ENCODE measurements around the gene LRTM2.
A peak's percentile ranks its signal among the peaks of the same experiment; 100 is the strongest.

LRTM2 gene

GRCh38 chr12:1804545-1805332 lies 15.6 kb upstream of the LRTM2 start:
- Histone ChIP-seq H2AFZ (ENCODE audit: low read length) (peak overlapping the region; percentile 91), H3K23ac (ENCODE audit: low read depth, low read length, poor library complexity) (no peak overlapping the region), H3K4me2 (ENCODE audit: insufficient read depth, low read length, poor library complexity, severe bottlenecking) (peak overlapping the region; percentile 13), H2BK15ac (ENCODE audit: low read length) (peak overlapping the region; percentile 45), H3K27me3 (ENCODE audit: control insufficient read depth in 3 of 3, insufficient read depth in 3 of 3, low read depth in 1 of 3, low read length in 3 of 3) (no peaks in the 10 kb centered on the region), H3K14ac (ENCODE audit: low read length) (no peak overlapping the region), H3K9ac (ENCODE audit: low read depth, low read length, poor library complexity) (no peak overlapping the region), H3K18ac (ENCODE audit: low read length) (peak overlapping the region; percentile 88), H3K4ac (ENCODE audit: low read length) (peak overlapping the region; percentile 87), H3K4me3 (ENCODE audit: low read length in 2 of 2) (peak overlapping the region in 1 of 2 donors; percentile 10), H3K36me3 (replicated peaks in 1 of 2; ENCODE audit: control insufficient read depth in 2 of 2, insufficient read depth in 2 of 2, low read length in 2 of 2) (no peaks in the 10 kb centered on the region), H2AK5ac (ENCODE audit: low read depth, low read length) (peak overlapping the region; percentile 98), H2BK12ac (ENCODE audit: low read length) (no peak overlapping the region), H2BK120ac (ENCODE audit: low read depth, low read length) (peak overlapping the region; percentile 58), H3K4me1 (ENCODE audit: control insufficient read depth in 2 of 2, insufficient read depth in 1 of 2, low read depth in 1 of 2, low read length in 2 of 2) (peaks cover 2 to 3% of the 10 kb centered on the region in 2 donors), H3K9me3 (replicated peaks in 1 of 2; ENCODE audit: control insufficient read depth in 2 of 2, insufficient read depth in 1 of 2, low read depth in 1 of 2, low read length in 2 of 2) (peaks cover 0 to 4% of the 10 kb centered on the region in 2 donors), H4K8ac (ENCODE audit: low read depth, low read length) (peak overlapping the region; percentile 27), H3K27ac (replicated peaks; ENCODE audit: low read length) (no peak overlapping the region), H3K79me1 (ENCODE audit: low read depth, low read length) (peaks cover 2% of the 10 kb centered on the region), H2BK5ac (ENCODE audit: low read length) (no peak overlapping the region), H4K91ac (ENCODE audit: low read depth, low read length, poor library complexity) (peak overlapping the region; percentile 75)
- WGBS, 2 donors (ENCODE audit: extremely low coverage in 2 of 2, insufficient read length in 2 of 2, insufficient replicate concordance in 1 of 2): no CpG with 5 or more reads among the region's 25 CpGs
- DNase-seq (ENCODE audit: low spot score): peak; percentile 73

DNA sequence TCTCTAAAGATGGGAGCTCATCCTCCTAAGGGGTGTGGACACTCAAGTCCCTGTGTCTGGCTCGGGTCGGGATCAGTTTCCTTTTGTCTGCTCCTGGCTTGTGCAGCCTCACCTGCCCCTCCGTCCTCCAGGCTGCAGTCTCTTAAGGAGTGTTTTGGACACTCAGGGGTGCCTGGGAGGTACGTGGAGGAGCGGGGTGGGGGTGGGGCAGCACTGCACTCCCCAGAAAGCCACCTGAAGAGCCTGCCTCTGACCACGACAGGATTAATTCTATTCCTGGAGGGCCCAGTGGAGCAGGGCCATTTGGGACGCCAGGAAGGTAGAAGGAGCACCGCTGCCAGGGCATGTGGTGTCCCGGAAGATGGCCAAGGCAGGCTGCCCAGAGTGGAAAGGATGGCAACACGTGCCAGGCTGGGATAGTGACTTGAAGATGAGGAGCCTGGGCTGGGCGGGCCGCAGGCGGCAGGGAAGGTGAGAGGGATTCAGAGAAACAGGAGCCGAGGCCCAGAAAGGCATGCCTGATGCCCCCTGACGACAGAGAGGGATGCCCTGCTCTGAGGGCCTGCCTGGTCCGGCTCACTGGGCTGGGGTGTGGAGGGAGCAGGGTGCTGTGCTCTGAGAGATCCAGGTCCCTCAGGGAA lies 14.8 kb upstream of the LRTM2 start:
- no peaks in the 10 kb centered on the region for H3K36me3 ChIP-seq (replicated peaks in 1 of 2; ENCODE audit: control insufficient read depth in 2 of 2, insufficient read depth in 2 of 2, low read length in 2 of 2)
- peak overlapping the region; percentile 98 for H2AK5ac ChIP-seq (ENCODE audit: low read depth, low read length)
- peak overlapping the region; percentile 46 for H2BK15ac ChIP-seq (ENCODE audit: low read length)
- peak overlapping the region; percentile 36 for H2AFZ ChIP-seq (ENCODE audit: low read length)
- no peak overlapping the region for H2BK120ac ChIP-seq (ENCODE audit: low read depth, low read length)
- H3K23ac ChIP-seq (ENCODE audit: low read depth, low read length, poor library complexity): no peak overlapping the region
- no peak overlapping the region for H3K4me2 ChIP-seq (ENCODE audit: insufficient read depth, low read length, poor library complexity, severe bottlenecking)
- no peak overlapping the region for H3K14ac ChIP-seq (ENCODE audit: low read length)
- H3K9ac ChIP-seq (ENCODE audit: low read depth, low read length, poor library complexity): peak overlapping the region; percentile 9
- no peaks in the 10 kb centered on the region for H3K27me3 ChIP-seq (ENCODE audit: control insufficient read depth in 3 of 3, insufficient read depth in 3 of 3, low read depth in 1 of 3, low read length in 3 of 3)
- H3K79me1 ChIP-seq (ENCODE audit: low read depth, low read length): peaks cover 2% of the 10 kb centered on the region
- H2BK5ac ChIP-seq (ENCODE audit: low read length): no peak overlapping the region
- peaks cover under 1 to 4% of the 10 kb centered on the region in 2 donors for H3K9me3 ChIP-seq (replicated peaks in 1 of 2; ENCODE audit: control insufficient read depth in 2 of 2, insufficient read depth in 1 of 2, low read depth in 1 of 2, low read length in 2 of 2)
- no peak overlapping the region for H4K91ac ChIP-seq (ENCODE audit: low read depth, low read length, poor library complexity)
- no peak overlapping the region for H2BK12ac ChIP-seq (ENCODE audit: low read length)
- H3K18ac ChIP-seq (ENCODE audit: low read length): no peak overlapping the region
- no CpG with 5 or more reads among the region's 16 CpGs for WGBS, 2 donors (ENCODE audit: extremely low coverage in 2 of 2, insufficient read length in 2 of 2, insufficient replicate concordance in 1 of 2)
- H3K4me1 ChIP-seq (ENCODE audit: control insufficient read depth in 2 of 2, insufficient read depth in 1 of 2, low read depth in 1 of 2, low read length in 2 of 2): peaks cover 2 to 3% of the 10 kb centered on the region in 2 donors
- no peak overlapping the region for H3K27ac ChIP-seq (replicated peaks; ENCODE audit: low read length)
- H4K8ac ChIP-seq (ENCODE audit: low read depth, low read length): no peak overlapping the region
- H3K4me3 ChIP-seq (ENCODE audit: low read length in 2 of 2): no peak overlapping the region
- no peak overlapping the region for H3K4ac ChIP-seq (ENCODE audit: low read length)
- no peak for DNase-seq (ENCODE audit: low spot score)

- Histone ChIP-seq H3K27ac (replicated peaks; ENCODE audit: low read length) (no peak overlapping the region), H3K23ac (ENCODE audit: low read depth, low read length, poor library complexity) (no peak overlapping the region), H2BK15ac (ENCODE audit: low read length) (no peak overlapping the region), H3K27me3 (ENCODE audit: control insufficient read depth in 3 of 3, insufficient read depth in 3 of 3, low read depth in 1 of 3, low read length in 3 of 3) (no peaks in the 10 kb centered on the region), H2BK5ac (ENCODE audit: low read length) (no peak overlapping the region), H4K91ac (ENCODE audit: low read depth, low read length, poor library complexity) (no peak overlapping the region), H3K4ac (ENCODE audit: low read length) (no peak overlapping the region), H3K4me1 (ENCODE audit: control insufficient read depth in 2 of 2, insufficient read depth in 1 of 2, low read depth in 1 of 2, low read length in 2 of 2) (peaks cover 2 to 3% of the 10 kb centered on the region in 2 donors), H2BK12ac (ENCODE audit: low read length) (no peak overlapping the region), H3K9ac (ENCODE audit: low read depth, low read length, poor library complexity) (no peak overlapping the region), H2BK120ac (ENCODE audit: low read depth, low read length) (no peak overlapping the region), H3K4me3 (ENCODE audit: low read length in 2 of 2) (no peak overlapping the region), H3K36me3 (replicated peaks in 1 of 2; ENCODE audit: control insufficient read depth in 2 of 2, insufficient read depth in 2 of 2, low read length in 2 of 2) (no peaks in the 10 kb centered on the region), H3K4me2 (ENCODE audit: insufficient read depth, low read length, poor library complexity, severe bottlenecking) (no peak overlapping the region), H3K79me1 (ENCODE audit: low read depth, low read length) (peaks cover 2% of the 10 kb centered on the region), H4K8ac (ENCODE audit: low read depth, low read length) (no peak overlapping the region), H3K9me3 (replicated peaks in 1 of 2; ENCODE audit: control insufficient read depth in 2 of 2, insufficient read depth in 1 of 2, low read depth in 1 of 2, low read length in 2 of 2) (peaks cover 2 to 4% of the 10 kb centered on the region in 2 donors), H3K18ac (ENCODE audit: low read length) (no peak overlapping the region), H2AK5ac (ENCODE audit: low read depth, low read length) (no peak overlapping the region), H2AFZ (ENCODE audit: low read length) (peak overlapping the region; percentile 36), H3K14ac (ENCODE audit: low read length) (no peak overlapping the region)
- no CpG with 5 or more reads among the region's 7 CpGs for WGBS, 2 donors (ENCODE audit: extremely low coverage in 2 of 2, insufficient read length in 2 of 2, insufficient replicate concordance in 1 of 2)
- DNase-seq (ENCODE audit: low spot score): no peak
These were observed 13.9 kb upstream of the LRTM2 start for GRCh38 chr12:1806301-1807086.
